Measurements from ENCODE around the gene YPEL2. TPM values are rescaled to one million over a fixed set of nuclear protein-coding genes. Genes with fewer than 3 reads are reported as not detected.

The YPEL2 gene
- total and polyA plus RNA-seq, 2 of the 13 experiments (the other 11 are each of a cell fraction or from before 2014, with no cell fraction given) = 8.5 to 21.1 TPM

DNA sequence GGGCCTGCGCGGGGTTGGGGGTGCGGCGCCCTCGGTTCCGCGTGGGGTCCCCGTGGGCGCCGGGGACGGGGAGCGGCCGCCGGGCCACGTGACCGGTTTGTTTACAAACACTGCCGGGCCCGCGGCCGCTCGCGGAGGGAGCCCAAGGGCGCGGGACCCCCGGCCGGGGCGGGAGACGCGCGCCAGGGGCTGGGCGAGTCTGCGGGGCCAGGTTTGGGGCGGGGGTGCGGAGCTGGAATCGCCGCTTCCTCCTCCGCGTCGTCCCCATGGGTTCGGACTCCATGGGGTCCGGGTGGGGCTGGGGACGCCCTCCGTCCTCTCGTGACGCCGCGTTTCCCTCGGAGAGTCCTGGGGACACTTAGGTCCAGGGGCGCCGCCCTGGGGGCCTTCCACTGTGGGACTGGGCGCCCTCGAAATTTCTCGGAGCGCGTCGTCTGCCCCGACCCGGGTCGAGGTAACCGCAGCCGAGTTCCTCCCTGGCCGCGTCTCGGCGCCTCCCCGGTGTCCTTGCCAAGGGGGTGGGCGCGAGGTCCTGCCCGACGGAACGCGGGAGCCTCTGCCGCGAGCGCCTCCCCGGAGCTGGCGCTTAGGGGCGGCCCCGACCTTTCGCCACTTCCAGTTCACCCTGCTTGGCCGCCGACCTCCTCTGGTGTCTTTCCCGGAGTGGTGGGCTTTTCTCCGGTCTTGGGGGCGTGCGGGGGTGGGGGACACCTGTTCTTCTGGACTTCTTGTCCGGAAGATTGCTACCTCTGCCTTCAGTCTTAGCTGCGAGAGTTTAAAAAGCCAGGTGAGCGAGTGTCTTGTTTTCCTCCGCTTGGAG is 684 bp downstream of the YPEL2 start (continued):
- TF ChIP-seq, protein P1, sequence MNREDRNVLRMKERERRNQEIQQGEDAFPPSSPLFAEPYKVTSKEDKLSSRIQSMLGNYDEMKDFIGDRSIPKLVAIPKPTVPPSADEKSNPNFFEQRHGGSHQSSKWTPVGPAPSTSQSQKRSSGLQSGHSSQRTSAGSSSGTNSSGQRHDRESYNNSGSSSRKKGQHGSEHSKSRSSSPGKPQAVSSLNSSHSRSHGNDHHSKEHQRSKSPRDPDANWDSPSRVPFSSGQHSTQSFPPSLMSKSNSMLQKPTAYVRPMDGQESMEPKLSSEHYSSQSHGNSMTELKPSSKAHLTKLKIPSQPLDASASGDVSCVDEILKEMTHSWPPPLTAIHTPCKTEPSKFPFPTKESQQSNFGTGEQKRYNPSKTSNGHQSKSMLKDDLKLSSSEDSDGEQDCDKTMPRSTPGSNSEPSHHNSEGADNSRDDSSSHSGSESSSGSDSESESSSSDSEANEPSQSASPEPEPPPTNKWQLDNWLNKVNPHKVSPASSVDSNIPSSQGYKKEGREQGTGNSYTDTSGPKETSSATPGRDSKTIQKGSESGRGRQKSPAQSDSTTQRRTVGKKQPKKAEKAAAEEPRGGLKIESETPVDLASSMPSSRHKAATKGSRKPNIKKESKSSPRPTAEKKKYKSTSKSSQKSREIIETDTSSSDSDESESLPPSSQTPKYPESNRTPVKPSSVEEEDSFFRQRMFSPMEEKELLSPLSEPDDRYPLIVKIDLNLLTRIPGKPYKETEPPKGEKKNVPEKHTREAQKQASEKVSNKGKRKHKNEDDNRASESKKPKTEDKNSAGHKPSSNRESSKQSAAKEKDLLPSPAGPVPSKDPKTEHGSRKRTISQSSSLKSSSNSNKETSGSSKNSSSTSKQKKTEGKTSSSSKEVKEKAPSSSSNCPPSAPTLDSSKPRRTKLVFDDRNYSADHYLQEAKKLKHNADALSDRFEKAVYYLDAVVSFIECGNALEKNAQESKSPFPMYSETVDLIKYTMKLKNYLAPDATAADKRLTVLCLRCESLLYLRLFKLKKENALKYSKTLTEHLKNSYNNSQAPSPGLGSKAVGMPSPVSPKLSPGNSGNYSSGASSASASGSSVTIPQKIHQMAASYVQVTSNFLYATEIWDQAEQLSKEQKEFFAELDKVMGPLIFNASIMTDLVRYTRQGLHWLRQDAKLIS (CRISPR knock-in tag; IDR thresholded peaks at IDR 0.05) = no peak
- TF ChIP-seq ZNF33A (CRISPR knock-in tag; IDR thresholded peaks at IDR 0.05; ENCODE audit: borderline replicate concordance) = no peak
- no peak for TF ChIP-seq JUN (CRISPR knock-in tag; IDR thresholded peaks at IDR 0.05)
- TF ChIP-seq DPF2 (CRISPR knock-in tag; IDR thresholded peaks at IDR 0.05; ENCODE audit: borderline replicate concordance, low read depth) = no peak
- TF ChIP-seq ZNF496 (CRISPR knock-in tag; IDR thresholded peaks at IDR 0.05; ENCODE audit: insufficient replicate concordance) = no peak
- no peak for TF ChIP-seq PHF5A (CRISPR knock-in tag; IDR thresholded peaks at IDR 0.05; ENCODE audit: low read depth, unreplicated experiment)
- no peak for TF ChIP-seq ZNF256 (CRISPR knock-in tag; conservative IDR thresholded peaks at IDR 0.05)
- 0 out of 2 replicates have a peak, but pooled peaks have one; percentile 80 for TF ChIP-seq PRMT3 (CRISPR knock-in tag; IDR thresholded peaks at IDR 0.05; ENCODE audit: borderline replicate concordance, low read depth)
- no peak for TF ChIP-seq ZNF772 (CRISPR knock-in tag; IDR thresholded peaks at IDR 0.05)
- TF ChIP-seq ZNF430 (CRISPR knock-in tag; IDR thresholded peaks at IDR 0.05) = no peak
- 0 out of 2 replicates have a peak, but pooled peaks have one; percentile 4 for TF ChIP-seq ZNF776 (CRISPR knock-in tag; IDR thresholded peaks at IDR 0.05)
- no peak for TF ChIP-seq ISL2 (CRISPR knock-in tag; IDR thresholded peaks at IDR 0.05)
- TF ChIP-seq, protein P2, sequence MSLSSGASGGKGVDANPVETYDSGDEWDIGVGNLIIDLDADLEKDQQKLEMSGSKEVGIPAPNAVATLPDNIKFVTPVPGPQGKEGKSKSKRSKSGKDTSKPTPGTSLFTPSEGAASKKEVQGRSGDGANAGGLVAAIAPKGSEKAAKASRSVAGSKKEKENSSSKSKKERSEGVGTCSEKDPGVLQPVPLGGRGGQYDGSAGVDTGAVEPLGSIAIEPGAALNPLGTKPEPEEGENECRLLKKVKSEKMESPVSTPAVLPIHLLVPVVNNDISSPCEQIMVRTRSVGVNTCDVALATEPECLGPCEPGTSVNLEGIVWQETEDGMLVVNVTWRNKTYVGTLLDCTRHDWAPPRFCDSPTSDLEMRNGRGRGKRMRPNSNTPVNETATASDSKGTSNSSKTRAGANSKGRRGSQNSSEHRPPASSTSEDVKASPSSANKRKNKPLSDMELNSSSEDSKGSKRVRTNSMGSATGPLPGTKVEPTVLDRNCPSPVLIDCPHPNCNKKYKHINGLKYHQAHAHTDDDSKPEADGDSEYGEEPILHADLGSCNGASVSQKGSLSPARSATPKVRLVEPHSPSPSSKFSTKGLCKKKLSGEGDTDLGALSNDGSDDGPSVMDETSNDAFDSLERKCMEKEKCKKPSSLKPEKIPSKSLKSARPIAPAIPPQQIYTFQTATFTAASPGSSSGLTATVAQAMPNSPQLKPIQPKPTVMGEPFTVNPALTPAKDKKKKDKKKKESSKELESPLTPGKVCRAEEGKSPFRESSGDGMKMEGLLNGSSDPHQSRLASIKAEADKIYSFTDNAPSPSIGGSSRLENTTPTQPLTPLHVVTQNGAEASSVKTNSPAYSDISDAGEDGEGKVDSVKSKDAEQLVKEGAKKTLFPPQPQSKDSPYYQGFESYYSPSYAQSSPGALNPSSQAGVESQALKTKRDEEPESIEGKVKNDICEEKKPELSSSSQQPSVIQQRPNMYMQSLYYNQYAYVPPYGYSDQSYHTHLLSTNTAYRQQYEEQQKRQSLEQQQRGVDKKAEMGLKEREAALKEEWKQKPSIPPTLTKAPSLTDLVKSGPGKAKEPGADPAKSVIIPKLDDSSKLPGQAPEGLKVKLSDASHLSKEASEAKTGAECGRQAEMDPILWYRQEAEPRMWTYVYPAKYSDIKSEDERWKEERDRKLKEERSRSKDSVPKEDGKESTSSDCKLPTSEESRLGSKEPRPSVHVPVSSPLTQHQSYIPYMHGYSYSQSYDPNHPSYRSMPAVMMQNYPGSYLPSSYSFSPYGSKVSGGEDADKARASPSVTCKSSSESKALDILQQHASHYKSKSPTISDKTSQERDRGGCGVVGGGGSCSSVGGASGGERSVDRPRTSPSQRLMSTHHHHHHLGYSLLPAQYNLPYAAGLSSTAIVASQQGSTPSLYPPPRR (CRISPR knock-in tag; IDR thresholded peaks at IDR 0.05; ENCODE audit: borderline replicate concordance) = no peak; the same call in 1 of the 2 replicates
- TF ChIP-seq, protein P3, sequence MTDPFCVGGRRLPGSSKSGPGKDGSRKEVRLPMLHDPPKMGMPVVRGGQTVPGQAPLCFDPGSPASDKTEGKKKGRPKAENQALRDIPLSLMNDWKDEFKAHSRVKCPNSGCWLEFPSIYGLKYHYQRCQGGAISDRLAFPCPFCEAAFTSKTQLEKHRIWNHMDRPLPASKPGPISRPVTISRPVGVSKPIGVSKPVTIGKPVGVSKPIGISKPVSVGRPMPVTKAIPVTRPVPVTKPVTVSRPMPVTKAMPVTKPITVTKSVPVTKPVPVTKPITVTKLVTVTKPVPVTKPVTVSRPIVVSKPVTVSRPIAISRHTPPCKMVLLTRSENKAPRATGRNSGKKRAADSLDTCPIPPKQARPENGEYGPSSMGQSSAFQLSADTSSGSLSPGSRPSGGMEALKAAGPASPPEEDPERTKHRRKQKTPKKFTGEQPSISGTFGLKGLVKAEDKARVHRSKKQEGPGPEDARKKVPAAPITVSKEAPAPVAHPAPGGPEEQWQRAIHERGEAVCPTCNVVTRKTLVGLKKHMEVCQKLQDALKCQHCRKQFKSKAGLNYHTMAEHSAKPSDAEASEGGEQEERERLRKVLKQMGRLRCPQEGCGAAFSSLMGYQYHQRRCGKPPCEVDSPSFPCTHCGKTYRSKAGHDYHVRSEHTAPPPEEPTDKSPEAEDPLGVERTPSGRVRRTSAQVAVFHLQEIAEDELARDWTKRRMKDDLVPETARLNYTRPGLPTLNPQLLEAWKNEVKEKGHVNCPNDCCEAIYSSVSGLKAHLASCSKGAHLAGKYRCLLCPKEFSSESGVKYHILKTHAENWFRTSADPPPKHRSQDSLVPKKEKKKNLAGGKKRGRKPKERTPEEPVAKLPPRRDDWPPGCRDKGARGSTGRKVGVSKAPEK (CRISPR knock-in tag; IDR thresholded peaks at IDR 0.05; ENCODE audit: borderline replicate concordance) = peak; percentile 76; the same call in 1 of the 2 replicates
- no peak for TF ChIP-seq SCMH1 (CRISPR knock-in tag; IDR thresholded peaks at IDR 0.05; ENCODE audit: borderline replicate concordance)
